MM.1S (cell line): ENCODE results near the gene MAP7D1.

Source experiments
- DNase-seq: peaks from one replicate; pipeline ENCODE4 v3.0.0-alpha.2; 2015
- H2AFZ ChIP-seq: fragments of 300-600 bp; sonication (generic); 2 replicates; pipeline ENCODE4 v1.6.0; 2016; ENCODE audit warnings: antibody characterized with exemption, low read length
- H3F3A ChIP-seq: fragments of 300-600 bp; sonication (generic); 2 replicates; pipeline ENCODE4 v1.6.1; 2016; ENCODE audit warnings: mild to moderate bottlenecking, antibody characterized with exemption, low read length, moderate library complexity, mixed read lengths; ENCODE audit not compliant: insufficient read depth
- H3K27ac ChIP-seq: fragments of 300-600 bp; sonication (generic); 2 replicates; pipeline ENCODE4 v1.5.1; 2016; ENCODE audit warnings: mild to moderate bottlenecking, low read length
- H3K27me3 ChIP-seq: fragments of 300-600 bp; sonication (generic); replicated peaks from 2 replicates; pipeline ENCODE4 v1.6.0; 2016; ENCODE audit warnings: low read length; ENCODE audit not compliant: insufficient read depth
- H3K36me3 ChIP-seq: fragments of 300-600 bp; sonication (generic); replicated peaks from 2 replicates; pipeline ENCODE4 v1.6.1; 2016; ENCODE audit warnings: mild to moderate bottlenecking, low read length, mixed read lengths; ENCODE audit not compliant: insufficient read depth
- H3K4me1 ChIP-seq: fragments of 300-600 bp; sonication (generic); 2 replicates; pipeline ENCODE4 v1.6.1; 2016; ENCODE audit warnings: low read length, mixed read lengths
- H3K4me2 ChIP-seq: fragments of 300-600 bp; sonication (generic); 2 replicates; pipeline ENCODE4 v1.6.0; 2016; ENCODE audit warnings: low read depth, low read length
- H3K4me3 ChIP-seq: fragments of 300-600 bp; sonication (generic); 2 replicates; pipeline ENCODE4 v1.5.1; 2016; ENCODE audit warnings: low read length, mixed read lengths
- H3K79me2 ChIP-seq: fragments of 300-600 bp; sonication (generic); 2 replicates; pipeline ENCODE4 v1.6.1; 2016; ENCODE audit warnings: mixed run types, low read length, mixed read lengths
- H3K9ac ChIP-seq: fragments of 300-600 bp; sonication (generic); 2 replicates; pipeline ENCODE4 v1.6.1; 2016; ENCODE audit warnings: low read length, mixed read lengths
- H3K9me2 ChIP-seq: fragments of 300-600 bp; sonication (generic); replicated peaks from 2 replicates; pipeline ENCODE4 v1.6.1; 2016; ENCODE audit warnings: mild to moderate bottlenecking, low read length, mixed read lengths; ENCODE audit not compliant: insufficient read depth
- H3K9me3 ChIP-seq: fragments of 300-600 bp; sonication (generic); replicated peaks from 2 replicates; pipeline ENCODE4 v1.6.1; 2016; ENCODE audit warnings: mild to moderate bottlenecking, low read length, mixed read lengths; ENCODE audit not compliant: insufficient read depth
- H4K20me1 ChIP-seq: fragments of 300-600 bp; sonication (generic); 2 replicates; pipeline ENCODE4 v1.6.1; 2016; ENCODE audit warnings: mild to moderate bottlenecking, low read length, moderate library complexity, mixed read lengths; ENCODE audit not compliant: insufficient read depth
- EZH2 ChIP-seq: fragments of 300-600 bp; sonication (generic); optimal IDR thresholded peaks from 2 replicates; pipeline ENCODE3; 2017; ENCODE audit warnings: low read depth, mild to moderate bottlenecking, antibody characterized with exemption, low read length, mixed read lengths
- EZH2phosphoT487 ChIP-seq: fragments of 300-600 bp; sonication (generic); IDR thresholded peaks from 2 replicates; pipeline ENCODE4 v1.6.1; 2018; ENCODE audit warnings: antibody characterized with exemption, low read length
- TF ChIP-seq, protein P1 (sequence below): fragments of 300-600 bp; sonication (generic); IDR thresholded peaks from 2 replicates; pipeline ENCODE4 v1.5.1; 2016; ENCODE audit warnings: antibody characterized with exemption, low read length, mixed read lengths

The MAP7D1 gene

DNA sequence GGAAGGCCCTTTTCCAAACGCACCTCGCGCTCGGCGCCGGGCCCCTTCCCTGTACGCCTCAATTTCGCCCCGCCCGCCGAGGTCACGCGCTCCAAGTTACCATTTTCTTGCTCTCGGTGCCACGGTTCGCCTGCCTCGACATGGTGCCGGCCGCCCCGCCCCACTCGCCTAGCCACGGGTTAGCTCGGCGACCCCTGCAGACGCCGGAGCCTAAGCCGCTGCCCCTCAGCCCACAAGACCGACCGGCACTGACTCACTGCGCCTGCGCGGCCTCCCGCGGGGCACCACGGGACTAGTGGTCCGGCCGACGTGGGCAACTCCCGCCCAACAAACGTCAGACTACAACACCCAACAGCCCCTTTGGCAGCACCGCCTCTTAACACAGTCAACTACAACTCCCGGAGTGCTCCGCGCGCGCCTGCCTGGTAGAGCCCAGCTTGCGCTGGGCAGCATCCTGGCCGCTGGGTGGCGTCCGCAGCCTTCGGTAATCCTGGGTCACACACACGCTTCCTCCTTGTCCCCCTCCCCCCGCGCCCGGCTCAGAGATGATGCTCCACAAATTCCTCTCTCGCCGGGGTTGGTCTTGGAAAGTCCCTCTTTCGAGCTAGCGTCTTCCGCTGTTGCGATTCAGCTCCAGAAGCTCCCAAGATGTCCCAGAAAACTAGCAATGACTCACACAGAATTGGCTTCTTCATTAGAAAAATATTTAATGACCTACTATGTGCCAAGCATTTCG, 6.6 kb upstream of the MAP7D1 start, which contains the start of gene TRAPPC3:
TRAPPC3 (minus strand) TSS at position 250 of the 736 bp plus-strand sequence; CDS start at position 142, 108 bp downstream.
- peak within 1 kb of the TSS; percentile 91 for H3K4me2 ChIP-seq
- peak; percentile 99 for DNase-seq
- H3K4me3 ChIP-seq = peak within 1 kb of the TSS; percentile 78
- no peaks in the 10 kb centered on the region for H3K27me3 ChIP-seq
- peak within 1 kb of the TSS; percentile 74 for H3K9ac ChIP-seq
- no peaks in the 10 kb centered on the region for H3K9me2 ChIP-seq
- peaks cover 18% of the 10 kb centered on the region for H3K4me1 ChIP-seq
- peak within 1 kb of the TSS; percentile 69 for H2AFZ ChIP-seq
- peak within 1 kb of the TSS; percentile 96 for H3K27ac ChIP-seq
- no peak for TF ChIP-seq EZH2
- TF ChIP-seq, protein P1, sequence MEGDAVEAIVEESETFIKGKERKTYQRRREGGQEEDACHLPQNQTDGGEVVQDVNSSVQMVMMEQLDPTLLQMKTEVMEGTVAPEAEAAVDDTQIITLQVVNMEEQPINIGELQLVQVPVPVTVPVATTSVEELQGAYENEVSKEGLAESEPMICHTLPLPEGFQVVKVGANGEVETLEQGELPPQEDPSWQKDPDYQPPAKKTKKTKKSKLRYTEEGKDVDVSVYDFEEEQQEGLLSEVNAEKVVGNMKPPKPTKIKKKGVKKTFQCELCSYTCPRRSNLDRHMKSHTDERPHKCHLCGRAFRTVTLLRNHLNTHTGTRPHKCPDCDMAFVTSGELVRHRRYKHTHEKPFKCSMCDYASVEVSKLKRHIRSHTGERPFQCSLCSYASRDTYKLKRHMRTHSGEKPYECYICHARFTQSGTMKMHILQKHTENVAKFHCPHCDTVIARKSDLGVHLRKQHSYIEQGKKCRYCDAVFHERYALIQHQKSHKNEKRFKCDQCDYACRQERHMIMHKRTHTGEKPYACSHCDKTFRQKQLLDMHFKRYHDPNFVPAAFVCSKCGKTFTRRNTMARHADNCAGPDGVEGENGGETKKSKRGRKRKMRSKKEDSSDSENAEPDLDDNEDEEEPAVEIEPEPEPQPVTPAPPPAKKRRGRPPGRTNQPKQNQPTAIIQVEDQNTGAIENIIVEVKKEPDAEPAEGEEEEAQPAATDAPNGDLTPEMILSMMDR = peak; percentile 96
- no peaks in the 10 kb centered on the region for H3K9me3 ChIP-seq
- no peaks in the 10 kb centered on the region for H3K36me3 ChIP-seq
- peaks cover 19% of the 10 kb centered on the region for H3F3A ChIP-seq
- H3K79me2 ChIP-seq = peaks cover 36% of the 10 kb centered on the region
- no peaks in the 10 kb centered on the region for H4K20me1 ChIP-seq

DNA sequence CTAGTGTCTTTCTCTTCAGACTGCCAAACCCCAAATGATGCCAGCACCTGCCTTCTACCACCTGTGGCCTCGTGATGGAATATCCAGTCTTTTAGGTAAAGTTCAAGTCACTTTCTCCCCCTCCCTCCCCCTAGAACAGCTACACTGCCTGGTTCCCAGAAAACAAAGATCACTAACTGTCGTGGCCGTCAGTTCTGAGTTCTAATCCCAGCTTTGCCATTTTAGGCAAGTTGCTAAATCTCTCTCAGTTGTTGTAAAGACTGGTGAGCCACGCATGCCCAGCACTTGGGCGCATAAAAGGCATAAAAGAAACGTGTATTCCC, 6.0 kb upstream of the MAP7D1 start:
- Histone ChIP-seq H3K9me3 (no peaks in the 10 kb centered on the region), H3K79me2 (peaks cover 32% of the 10 kb centered on the region), H3K4me1 (peaks cover 18% of the 10 kb centered on the region), H3K36me3 (no peaks in the 10 kb centered on the region), H3K27me3 (no peaks in the 10 kb centered on the region), H3F3A (peaks cover 19% of the 10 kb centered on the region), H2AFZ (peak overlapping the region; percentile 47), H3K4me3 (peak overlapping the region; percentile 57), H3K9ac (peak overlapping the region; percentile 74), H3K4me2 (peak overlapping the region; percentile 91), H3K9me2 (no peaks in the 10 kb centered on the region), H3K27ac (peak overlapping the region; percentile 96), H4K20me1 (no peaks in the 10 kb centered on the region)
- no peak for TF ChIP-seq EZH2phosphoT487
- no peak for TF ChIP-seq EZH2
- no peak for DNase-seq

DNA sequence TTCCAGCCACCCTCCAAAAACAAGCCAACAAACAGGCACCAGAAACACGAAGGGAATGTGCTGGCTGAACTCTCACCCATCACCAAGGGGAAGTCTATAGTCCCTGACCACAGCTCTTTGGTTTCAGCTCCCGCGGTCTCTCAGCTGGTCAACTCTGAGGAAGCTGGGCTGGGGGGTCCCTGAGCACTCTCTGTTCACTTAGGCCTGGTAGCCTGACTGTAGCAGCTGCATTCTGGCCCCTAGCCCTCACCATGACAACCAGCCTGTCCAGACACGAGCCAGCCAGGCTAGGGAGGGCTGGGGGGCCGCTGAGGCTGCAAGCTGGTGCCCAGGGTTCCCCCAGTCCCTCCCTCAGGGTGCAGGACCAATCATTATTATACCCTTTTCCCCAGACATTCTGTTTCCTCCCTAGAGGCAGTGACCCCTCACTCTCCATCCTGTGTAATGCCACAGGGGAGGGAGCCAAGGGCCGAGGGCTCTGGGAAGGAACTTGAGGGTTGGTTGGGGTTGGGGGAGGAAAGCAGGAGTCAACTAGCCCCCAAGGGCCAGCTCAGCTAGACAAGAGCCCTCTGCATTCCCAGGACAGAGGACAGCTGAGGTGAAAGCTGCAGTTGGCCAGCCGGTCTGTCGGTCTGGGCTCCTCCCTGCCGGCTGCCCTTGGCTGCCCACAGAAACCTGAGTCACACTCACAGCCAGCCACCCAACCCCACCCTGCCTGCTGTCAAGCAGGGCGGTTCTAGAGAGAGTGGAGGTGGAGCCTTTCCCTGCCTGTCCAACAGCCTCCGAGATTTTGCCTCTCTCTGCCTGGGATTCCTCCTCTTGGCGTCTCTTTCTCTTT, 5.4 kb upstream of the MAP7D1 start:
- Histone ChIP-seq H3K36me3 (no peaks in the 10 kb centered on the region), H3F3A (peaks cover 23% of the 10 kb centered on the region), H3K27me3 (no peaks in the 10 kb centered on the region), H2AFZ (peak overlapping the region; percentile 47), H4K20me1 (no peaks in the 10 kb centered on the region), H3K9me3 (no peaks in the 10 kb centered on the region), H3K9ac (peak overlapping the region; percentile 74), H3K4me3 (peak overlapping the region; percentile 57), H3K27ac (peak overlapping the region; percentile 96), H3K4me2 (peak overlapping the region; percentile 91), H3K9me2 (no peaks in the 10 kb centered on the region), H3K79me2 (peaks cover 34% of the 10 kb centered on the region), H3K4me1 (peaks cover 22% of the 10 kb centered on the region)
- TF ChIP-seq EZH2 (no peak), EZH2phosphoT487 (no peak)
- TF ChIP-seq, protein P1 = no peak
- DNase-seq = peak; percentile 87
